Ovary (tissue), 9 donors: Measurements from ENCODE around the gene ASB2. TPM values are rescaled to one million over a fixed set of nuclear protein-coding genes. Genes with fewer than 3 reads are reported as not detected.

Experiments
- DNase-seq, 5 donors: peaks; one replicate each; pipeline ENCODE4 v3.0.0-alpha.2; 2019 to 2020
- H3K27ac ChIP-seq, 2 donors: fragments of 200-600 bp; one replicate each; pipeline versions ENCODE4 v1.5.1 to v1.8.0; 2019 to 2022
- H3K27me3 ChIP-seq: fragments of 200-600 bp; one replicate; pipeline ENCODE4 v1.8.0; 2022
- H3K36me3 ChIP-seq: fragments of 200-600 bp; sonication (generic); one replicate; pipeline ENCODE4 v1.5.1; 2019
- H3K4me1 ChIP-seq: one replicate; pipeline ENCODE4 v1.8.1; 2013; ENCODE audit warnings: mild to moderate bottlenecking, moderate library complexity; ENCODE audit not compliant: insufficient read depth
- H3K4me3 ChIP-seq: fragments of 200-600 bp; sonication (generic); one replicate; pipeline ENCODE4 v1.5.1; 2017
- H3K9me3 ChIP-seq, 2 donors: fragments of 200-600 bp in 1 of 2; sonication (generic) in 1 of 2; one replicate each; pipeline versions ENCODE4 v1.5.1 to v1.8.1; 2013 to 2019; ENCODE audit warnings: mild to moderate bottlenecking in 1 of 2, moderate library complexity in 1 of 2
- EP300 ChIP-seq: sonication (generic); formaldehyde crosslinking; IDR thresholded peaks from one replicate; pipeline ENCODE4 v1.6.1; 2017; ENCODE audit warnings: antibody characterized with exemption
- POLR2A ChIP-seq: fragments of 450-650 bp; IDR thresholded peaks from one replicate; pipeline ENCODE4 v1.6.1; 2017; ENCODE audit warnings: antibody characterized with exemption, mild to moderate bottlenecking, moderate library complexity
- WGBS, 3 donors: extraction: QIAGEN DNeasy Blood & Tissue Kit in 1 of 3; methylation state at CpG; one replicate each; pipeline versions ENCODE4 v1.1.5 to v1.1.7; 2013 to 2017; 5-methylcytosine and 5-hydroxymethylcytosine counted together
- intact Hi-C, 4 donors: fragments of 100-400 bp; cut with DNase I; formaldehyde crosslinking; loops; one replicate each; pipeline versions ENCODE4 v1.11.0 to v1.15.1; 2022 to 2023
- microRNA-seq, 3 donors: library from miRNA; unstranded; fragments of <30 nt; microRNA quantifications; one replicate each; pipeline versions ENCODE4 to v1.2.0, GENCODE V29; 2019 to 2020
- polyA plus RNA-seq, 2 donors: library from polyadenylated mRNA; stranded (reverse); fragments of 200-250 nt in 1 of 2; fragments of 350-450 nt in 1 of 2; fragmentation: Illumina TruSeq in 1 of 2; extraction: RNeasy Lipid Tissue Mini Kit (QIAGEN cat#74804) in 1 of 2; gene quantifications; one replicate each; pipeline ENCODE4 v1.2.3, GENCODE V29; 2013 to 2014
- small RNA-seq: library from RNA; depleted of rRNA; stranded (forward); fragments of <200 nt; gene quantifications from one replicate; pipeline ENCODE3, GENCODE V24; 2016
- total RNA-seq, 7 donors: library from RNA; depleted of rRNA in 2 of 7; stranded (reverse); fragments of >200 nt in 2 of 7; fragmentation: NEBNext Ultra II Directional in 3 of 7; extraction: Animal tissue kit (Norgen Biotek cat#: 25700) in 3 of 7; gene quantifications; one replicate each; pipeline versions ENCODE4 v1.1.0 to v1.2.4, GENCODE V29; 2016 to 2023
- TF ChIP-seq, protein P1 (sequence below), 3 donors: fragments of 450-650 bp in 2 of 3; fragments of 200-600 bp in 1 of 3; IDR thresholded peaks; one replicate each; pipeline versions ENCODE4 v1.5.1 to v1.8.0; 2016 to 2022; ENCODE audit warnings: antibody characterized with exemption in 3 of 3, mild to moderate bottlenecking in 1 of 3
- donor health status: DM: no; HTN: no; CAD: no; lungs with moderate emphysema.
- donor health status: DM: no; HTN: no; CAD: no.
- donor health status: Bipolar disorder and iron deficiency.
- donor health status: DM: yes; HTN: yes; CAD: no.
- donor health status: DM: no; HTN: no; CAD: no.
- donor health status: DM: yes; HTN: yes; CAD: no.

ASB2 gene
- total and polyA plus RNA-seq, 9 donors = 1.3 to 25.6 (median 3.0) TPM

DNA sequence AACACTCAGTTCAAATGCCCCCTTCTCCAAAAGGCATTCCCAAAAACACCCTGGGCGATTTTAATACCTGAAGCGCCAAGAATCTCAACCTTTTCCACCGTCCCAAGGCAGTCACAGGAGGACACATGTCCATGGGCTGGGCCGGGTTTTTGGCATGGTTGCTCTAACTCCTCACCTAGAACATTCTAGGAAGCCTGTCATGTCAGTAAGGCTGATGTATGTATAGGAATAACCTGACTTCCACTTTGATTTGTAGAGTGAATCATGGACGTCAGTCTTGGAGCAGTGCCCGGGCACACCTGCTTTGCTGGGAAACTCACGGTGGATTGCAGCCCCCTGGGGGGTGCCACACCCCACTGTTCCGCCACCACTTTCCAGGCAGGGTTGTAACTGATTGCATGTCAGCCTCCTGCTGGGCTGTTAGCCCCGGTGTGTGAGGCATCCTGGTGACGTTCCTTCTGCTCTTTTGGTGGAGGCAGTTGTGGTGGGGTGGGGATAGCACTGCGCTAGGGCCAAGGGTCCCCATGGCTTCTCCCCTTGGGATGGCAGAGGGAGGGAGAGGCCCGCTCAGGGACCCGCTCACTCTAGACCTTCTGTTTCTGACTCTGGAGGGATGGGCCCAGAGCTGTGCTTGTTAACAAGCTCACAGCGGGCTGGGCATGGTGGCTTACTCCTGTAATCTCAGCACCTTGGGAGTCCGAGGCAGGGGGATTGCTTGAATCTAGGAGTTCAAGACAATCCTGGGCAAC, 84.4 kb downstream of the ASB2 start:
- Histone ChIP-seq H3K27me3 (no peaks in the 10 kb centered on the region), H3K36me3 (no peaks in the 10 kb centered on the region), H3K9me3 (no peaks in the 10 kb centered on the region), H3K4me1 (peaks cover 3% of the 10 kb centered on the region), H3K4me3 (no peak overlapping the region), H3K27ac (no peak overlapping the region)
- intact Hi-C loops = loop anchor here in 3 of 4 donors (5.0 to 10.0 kb wide), 3 partner anchors 97 to 237 kb away; no protein-coding TSS in a partner anchor
- TF ChIP-seq EP300 = no peak
- no peak for TF ChIP-seq POLR2A
- TF ChIP-seq, protein P1, sequence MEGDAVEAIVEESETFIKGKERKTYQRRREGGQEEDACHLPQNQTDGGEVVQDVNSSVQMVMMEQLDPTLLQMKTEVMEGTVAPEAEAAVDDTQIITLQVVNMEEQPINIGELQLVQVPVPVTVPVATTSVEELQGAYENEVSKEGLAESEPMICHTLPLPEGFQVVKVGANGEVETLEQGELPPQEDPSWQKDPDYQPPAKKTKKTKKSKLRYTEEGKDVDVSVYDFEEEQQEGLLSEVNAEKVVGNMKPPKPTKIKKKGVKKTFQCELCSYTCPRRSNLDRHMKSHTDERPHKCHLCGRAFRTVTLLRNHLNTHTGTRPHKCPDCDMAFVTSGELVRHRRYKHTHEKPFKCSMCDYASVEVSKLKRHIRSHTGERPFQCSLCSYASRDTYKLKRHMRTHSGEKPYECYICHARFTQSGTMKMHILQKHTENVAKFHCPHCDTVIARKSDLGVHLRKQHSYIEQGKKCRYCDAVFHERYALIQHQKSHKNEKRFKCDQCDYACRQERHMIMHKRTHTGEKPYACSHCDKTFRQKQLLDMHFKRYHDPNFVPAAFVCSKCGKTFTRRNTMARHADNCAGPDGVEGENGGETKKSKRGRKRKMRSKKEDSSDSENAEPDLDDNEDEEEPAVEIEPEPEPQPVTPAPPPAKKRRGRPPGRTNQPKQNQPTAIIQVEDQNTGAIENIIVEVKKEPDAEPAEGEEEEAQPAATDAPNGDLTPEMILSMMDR (IDR thresholded peaks at IDR 0.05) = no peak
- 77 to 80% (median 78%) methylated on average over 15 of the region's 15 CpGs for WGBS, 3 donors
- no peak for DNase-seq

DNA sequence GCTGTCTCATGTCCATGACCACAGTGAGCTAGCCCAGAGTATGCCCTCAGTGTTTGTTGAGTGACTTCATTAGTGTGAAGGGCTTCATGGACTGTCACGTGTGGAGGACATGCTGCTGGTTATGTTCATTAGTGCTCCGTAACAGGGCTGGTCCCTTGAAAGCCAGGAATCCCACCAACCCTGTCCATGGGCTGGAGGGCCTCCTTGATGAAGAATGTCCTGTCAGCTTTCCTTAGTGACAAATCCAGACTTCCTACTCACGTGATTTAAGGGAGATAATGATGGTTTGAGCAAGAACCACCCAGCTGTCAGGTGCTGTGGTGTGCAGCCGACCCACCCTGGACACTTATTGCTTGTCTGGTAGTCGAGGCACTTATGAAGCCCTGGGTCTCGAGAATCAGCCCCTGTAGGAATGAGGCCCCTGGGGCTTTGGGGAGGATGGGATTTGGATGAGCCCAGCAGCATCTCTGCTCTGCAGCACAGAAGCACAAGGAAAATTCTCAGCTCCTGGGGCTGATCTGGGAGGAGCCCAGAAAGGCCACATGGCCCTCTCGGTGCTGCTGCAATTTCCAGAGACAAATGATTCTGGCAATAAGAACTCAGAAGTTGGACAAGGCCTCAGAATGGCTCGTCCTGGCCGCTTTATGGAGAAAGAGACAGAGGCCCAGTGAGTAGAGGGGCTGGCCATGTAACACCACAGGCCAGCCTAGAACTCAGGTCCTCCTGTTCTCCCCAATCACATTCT, 86.5 kb downstream of the ASB2 start:
- no peak overlapping the region for H3K27ac ChIP-seq
- H3K36me3 ChIP-seq = no peaks in the 10 kb centered on the region
- intact Hi-C loops = loop anchor here in 3 of 4 donors (5.0 to 10.0 kb wide), 3 partner anchors 95 to 235 kb away; no protein-coding TSS in a partner anchor
- DNase-seq = no peak
- H3K27me3 ChIP-seq = no peaks in the 10 kb centered on the region
- TF ChIP-seq, protein P1 (IDR thresholded peaks at IDR 0.05) = no peak
- no peak for TF ChIP-seq POLR2A
- no peak for TF ChIP-seq EP300
- no peak overlapping the region for H3K4me3 ChIP-seq
- 68 to 75% (median 73%) methylated on average over 9 of the region's 9 CpGs for WGBS, 3 donors
- H3K4me1 ChIP-seq = peaks cover 3% of the 10 kb centered on the region
- H3K9me3 ChIP-seq = no peaks in the 10 kb centered on the region

GRCh38 chr14:93888995-93889394, 87.4 kb downstream of the ASB2 start:
- H3K27ac ChIP-seq = no peak overlapping the region
- no peaks in the 10 kb centered on the region for H3K27me3 ChIP-seq
- intact Hi-C loops = no loop called here
- DNase-seq = no peak
- H3K4me1 ChIP-seq = peaks cover 3% of the 10 kb centered on the region
- H3K4me3 ChIP-seq = no peak overlapping the region
- no peaks in the 10 kb centered on the region for H3K9me3 ChIP-seq
- TF ChIP-seq POLR2A (no peak), EP300 (no peak)
- TF ChIP-seq, protein P1 (IDR thresholded peaks at IDR 0.05) = no peak
- H3K36me3 ChIP-seq = no peaks in the 10 kb centered on the region
- 50 to 58% (median 51%) methylated on average over 12 of the region's 12 CpGs for WGBS, 3 donors

GRCh38 chr14:93884950-93885349, 91.4 kb downstream of the ASB2 start:
- H3K27me3 ChIP-seq = no peaks in the 10 kb centered on the region

More at GRCh38 chr14:93884950-93885349, 91.4 kb downstream of the ASB2 start:
- Histone ChIP-seq H3K27ac (no peak overlapping the region), H3K4me1 (no peaks in the 10 kb centered on the region), H3K9me3 (no peaks in the 10 kb centered on the region), H3K36me3 (no peaks in the 10 kb centered on the region), H3K4me3 (no peak overlapping the region)
- WGBS, 3 donors = 74 to 81% (median 79%) methylated on average over 1 of the region's 1 CpG
- no peak for DNase-seq
- intact Hi-C loops = no loop called here
- TF ChIP-seq, protein P1 (IDR thresholded peaks at IDR 0.05) = no peak
- TF ChIP-seq POLR2A = no peak
- no peak for TF ChIP-seq EP300

Small RNA genes within 50 kb of the gene (microRNA-seq; reads per million reads assigned to microRNA genes)
- gene MIR4506 = 0 reads per million in 3 donors

Small RNA genes within 50 kb of the gene (small RNA-seq; reads per million reads assigned to genes)
- gene MIR4506 = not detected

Other genes with a start within 250 kb of the ASB2 start
- gene PRIMA1, start 188.1 kb downstream of the ASB2 start, total RNA-seq = 1 to 10 TPM; 2.3 to 7.9 (median 4.2) TPM
- 10 to 100 TPM in 1 of 2 donors, 1 to 10 TPM in 1; 2.4 to 11.5 TPM for gene PRIMA1, start 188.1 kb downstream of the ASB2 start, polyA plus RNA-seq
- 1 to 10 TPM in 1 of 7 donors, under 1 TPM in 4, not detected in 2; 0.37 to 4.9 (median 0.82) TPM for gene FAM181A, start 49.2 kb downstream of the ASB2 start, total RNA-seq
- gene FAM181A, start 49.2 kb downstream of the ASB2 start, polyA plus RNA-seq = not detected
- not detected for gene CCDC197, start 20.7 kb upstream of the ASB2 start, total RNA-seq
- gene CCDC197, start 20.7 kb upstream of the ASB2 start, polyA plus RNA-seq = not detected
- 1 to 10 TPM in 3 of 7 donors, under 1 TPM in 4; 0.48 to 1.6 (median 0.76) TPM for gene OTUB2, start 49.8 kb upstream of the ASB2 start, total RNA-seq
- gene OTUB2, start 49.8 kb upstream of the ASB2 start, polyA plus RNA-seq = 1 to 10 TPM in 1 of 2 donors, under 1 TPM in 1; 0.41 to 1.5 TPM
- 100 to 1,000 TPM in 6 of 7 donors, 10 to 100 TPM in 1; 98.8 to 286 (median 233) TPM for gene DDX24, start 104.6 kb upstream of the ASB2 start, total RNA-seq
- gene DDX24, start 104.6 kb upstream of the ASB2 start, polyA plus RNA-seq = 100 to 1,000 TPM; 118 to 521 TPM
- gene IFI27L1, start 104.7 kb upstream of the ASB2 start, total RNA-seq = 10 to 100 TPM; 27.4 to 57.0 (median 32.8) TPM
- gene IFI27L1, start 104.7 kb upstream of the ASB2 start, polyA plus RNA-seq = 10 to 100 TPM; 21.5 to 43.9 TPM
- 100 to 1,000 TPM in 1 of 7 donors, 10 to 100 TPM in 6; 44.5 to 117 (median 56.9) TPM for gene IFI27, start 134.2 kb upstream of the ASB2 start, total RNA-seq
- gene IFI27, start 134.2 kb upstream of the ASB2 start, polyA plus RNA-seq = 100 to 1,000 TPM; 119 to 413 TPM
- gene IFI27L2, start 153.0 kb upstream of the ASB2 start, total RNA-seq = 100 to 1,000 TPM in 3 of 7 donors, 10 to 100 TPM in 4; 53.4 to 106 (median 88.5) TPM
- gene IFI27L2, start 153.0 kb upstream of the ASB2 start, polyA plus RNA-seq = 100 to 1,000 TPM in 1 of 2 donors, 10 to 100 TPM in 1; 37.8 to 145 TPM
- gene PPP4R4, start 197.8 kb upstream of the ASB2 start, total RNA-seq = 10 to 100 TPM in 6 of 7 donors, 1 to 10 TPM in 1; 10.0 to 41.0 (median 17.6) TPM
- gene PPP4R4, start 197.8 kb upstream of the ASB2 start, polyA plus RNA-seq = 1 to 10 TPM; 3.0 to 6.6 TPM